Esophagus squamous epithelium (tissue), 4 donors: Measurements from ENCODE around the gene MBOAT2.

Source experiments
- POLR2A ChIP-seq, 4 donors: fragments of 450-650 bp; IDR thresholded peaks; one replicate each; pipeline ENCODE4 v1.6.1; 2017; ENCODE audit warnings: antibody characterized with exemption in 4 of 4, mild to moderate bottlenecking in 4 of 4, moderate library complexity in 3 of 4
- TF ChIP-seq, protein P1 (sequence below), 6 experiments: fragments of 450-650 bp in 4 of 6; fragments of 200-600 bp in 2 of 6; sonication (generic) in 2 of 6; IDR thresholded peaks; one replicate each; pipeline ENCODE4 v1.5.1; 2016 to 2019; ENCODE audit warnings: antibody characterized with exemption in 6 of 6, mild to moderate bottlenecking in 4 of 6, moderate library complexity in 4 of 6

DNA sequence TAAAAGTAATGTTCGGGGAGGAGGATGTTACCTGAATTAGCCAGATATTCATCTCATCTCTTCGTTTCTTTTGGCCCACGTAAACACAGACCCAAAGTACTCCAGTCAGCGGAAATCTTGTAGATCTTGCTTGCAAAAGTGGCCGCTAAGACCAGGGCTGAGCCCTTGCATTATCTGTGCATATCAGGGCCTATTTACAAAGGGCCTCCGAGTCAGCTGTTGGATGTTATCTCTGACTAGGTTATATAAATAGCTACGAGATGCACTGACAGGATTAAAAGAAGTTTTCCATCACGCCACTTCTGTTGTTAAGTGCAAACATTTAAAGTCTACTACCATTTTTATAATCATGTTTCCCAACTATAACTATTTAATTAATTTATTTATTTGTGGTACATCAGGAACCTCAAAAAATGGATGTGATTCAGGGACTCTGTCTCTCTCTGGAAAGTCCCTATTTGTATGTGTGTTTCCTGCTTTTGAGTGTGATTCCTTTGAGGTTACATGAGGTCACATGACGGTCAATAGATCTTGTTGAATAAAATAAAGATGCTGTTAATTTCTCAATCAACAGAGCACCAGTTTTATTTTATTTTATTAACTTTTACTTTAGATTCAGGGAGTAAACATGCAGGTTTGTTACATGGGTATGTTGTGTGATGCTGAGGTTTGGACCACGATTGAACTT is 46.8 kb upstream of the MBOAT2 start:
- TF ChIP-seq, protein P1, sequence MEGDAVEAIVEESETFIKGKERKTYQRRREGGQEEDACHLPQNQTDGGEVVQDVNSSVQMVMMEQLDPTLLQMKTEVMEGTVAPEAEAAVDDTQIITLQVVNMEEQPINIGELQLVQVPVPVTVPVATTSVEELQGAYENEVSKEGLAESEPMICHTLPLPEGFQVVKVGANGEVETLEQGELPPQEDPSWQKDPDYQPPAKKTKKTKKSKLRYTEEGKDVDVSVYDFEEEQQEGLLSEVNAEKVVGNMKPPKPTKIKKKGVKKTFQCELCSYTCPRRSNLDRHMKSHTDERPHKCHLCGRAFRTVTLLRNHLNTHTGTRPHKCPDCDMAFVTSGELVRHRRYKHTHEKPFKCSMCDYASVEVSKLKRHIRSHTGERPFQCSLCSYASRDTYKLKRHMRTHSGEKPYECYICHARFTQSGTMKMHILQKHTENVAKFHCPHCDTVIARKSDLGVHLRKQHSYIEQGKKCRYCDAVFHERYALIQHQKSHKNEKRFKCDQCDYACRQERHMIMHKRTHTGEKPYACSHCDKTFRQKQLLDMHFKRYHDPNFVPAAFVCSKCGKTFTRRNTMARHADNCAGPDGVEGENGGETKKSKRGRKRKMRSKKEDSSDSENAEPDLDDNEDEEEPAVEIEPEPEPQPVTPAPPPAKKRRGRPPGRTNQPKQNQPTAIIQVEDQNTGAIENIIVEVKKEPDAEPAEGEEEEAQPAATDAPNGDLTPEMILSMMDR (IDR thresholded peaks at IDR 0.05), result no peak
- no peak for TF ChIP-seq POLR2A (IDR thresholded peaks at IDR 0.05)
